A673 (cell line): ENCODE data around the gene MAP2K3. TPM values are rescaled to one million over a fixed set of nuclear protein-coding genes. Genes with fewer than 3 reads are reported as not detected.

Source experiments
- BruUV-seq: library from RNA; stranded (reverse); fragments of 400-500 nt; replicated peaks from 2 replicates; lab custom pipeline; 2021; lab: Mats Ljungman, UMichigan
- CTCF ChIA-PET: fragments of 300-600 bp; sonication (Branson Sonifier 250); formaldehyde crosslinking; loops from one replicate; lab custom pipeline; 2022; ENCODE audit warnings: antibody characterized with exemption; lab: Charles Lee
- POLR2A ChIA-PET: fragments of 300-600 bp; sonication (Branson Sonifier 250); formaldehyde crosslinking; loops from one replicate; lab custom pipeline; 2022; ENCODE audit warnings: antibody characterized with exemption; ENCODE audit not compliant: low non-redundant PET; lab: Charles Lee
- DNase-seq: peaks from one replicate; pipeline ENCODE4 v3.0.0-alpha.2; 2015; ENCODE audit warnings: low spot score
- H3K27ac ChIP-seq: fragments of 200-600 bp; sonication (generic); 2 replicates; pipeline ENCODE4 v1.5.1; 2016; ENCODE audit warnings: mixed run types, low read depth, mild to moderate bottlenecking, mixed read lengths, antibody characterized with exemption, low read length; ENCODE audit not compliant: poor library complexity, severe bottlenecking
- H3K27me3 ChIP-seq: fragments of 200-600 bp; sonication (generic); replicated peaks from 2 replicates; pipeline ENCODE4 v1.6.1; 2017; ENCODE audit warnings: mixed run types, low read depth, mild to moderate bottlenecking, mixed read lengths, antibody characterized with exemption, low read length; ENCODE audit not compliant: insufficient read depth, poor library complexity
- H3K36me3 ChIP-seq: fragments of 200-600 bp; sonication (generic); 2 replicates; pipeline ENCODE4 v1.6.1; 2016; ENCODE audit warnings: mixed run types, mild to moderate bottlenecking, mixed read lengths, antibody characterized with exemption, low read length; ENCODE audit not compliant: insufficient read depth, poor library complexity, severe bottlenecking
- H3K4me1 ChIP-seq: fragments of 200-600 bp; sonication (generic); 2 replicates; pipeline ENCODE4 v1.6.1; 2017; ENCODE audit warnings: mixed run types, mild to moderate bottlenecking, mixed read lengths, antibody characterized with exemption, low read length; ENCODE audit not compliant: insufficient read depth, poor library complexity, severe bottlenecking
- H3K4me3 ChIP-seq: fragments of 200-600 bp; sonication (generic); 2 replicates; pipeline ENCODE4 v1.5.1; 2016; ENCODE audit warnings: low read depth, mixed run types, mild to moderate bottlenecking, mixed read lengths, low read length; ENCODE audit not compliant: poor library complexity, severe bottlenecking
- H3K9me3 ChIP-seq: fragments of 200-600 bp; sonication (generic); 2 replicates; pipeline ENCODE4 v1.6.1; 2016; ENCODE audit warnings: mixed run types, low read depth, mild to moderate bottlenecking, mixed read lengths, antibody characterized with exemption, low read length; ENCODE audit not compliant: poor library complexity, severe bottlenecking
- CTCF ChIP-seq: fragments of 300-800, 200-600 bp; sonication (generic); conservative IDR thresholded peaks from 2 replicates; pipeline ENCODE4 v1.5.1; 2017; ENCODE audit warnings: low read depth, mild to moderate bottlenecking, antibody characterized with exemption, low read length, moderate library complexity, mixed read lengths
- EZH2 ChIP-seq: fragments of 200-600 bp; sonication (generic); IDR thresholded peaks from 2 replicates; pipeline ENCODE4 v1.6.1; 2017; ENCODE audit warnings: borderline replicate concordance, low read depth, mild to moderate bottlenecking, mixed read lengths, antibody characterized with exemption, low read length; ENCODE audit not compliant: poor library complexity, severe bottlenecking
- intact Hi-C: fragments of 100-400 bp; cut with micrococcal nuclease; formaldehyde crosslinking; loops from one replicate; pipeline ENCODE4 v1.10.0; 2022; ENCODE audit not compliant: unreplicated experiment
- total RNA-seq: library from RNA; stranded (reverse); gene quantifications from 2 replicates; pipeline ENCODE4 v1.2.3, GENCODE V29; 2021

The MAP2K3 gene
- total RNA-seq, 1 experiment from 2014 or later, result 44.0 TPM

- H3K36me3 ChIP-seq, result no peaks in the 10 kb centered on the region
- no TSS peak for BruUV-seq
- H3K27me3 ChIP-seq, result no peaks in the 10 kb centered on the region
- no peak for TF ChIP-seq CTCF
- TF ChIP-seq EZH2, result no peak
- no peak overlapping the region for H3K27ac ChIP-seq
- H3K9me3 ChIP-seq, result no peaks in the 10 kb centered on the region
- POLR2A ChIA-PET, result no interaction called here
- no peak overlapping the region for H3K4me3 ChIP-seq
- no peaks in the 10 kb centered on the region for H3K4me1 ChIP-seq
- CTCF ChIA-PET, result no interaction called here
- DNase-seq, result no peak
- intact Hi-C loops, result no loop called here
Measured at GRCh38 chr17:21355586-21355985, 71.1 kb downstream of the MAP2K3 start.

GRCh38 chr17:21356537-21357127 is 72.1 kb downstream of the MAP2K3 start:
- Histone ChIP-seq H3K27ac (no peak overlapping the region), H3K4me1 (no peaks in the 10 kb centered on the region), H3K4me3 (no peak overlapping the region), H3K27me3 (no peaks in the 10 kb centered on the region), H3K9me3 (no peaks in the 10 kb centered on the region), H3K36me3 (no peaks in the 10 kb centered on the region)
- intact Hi-C loops, result no loop called here
- no peak for DNase-seq
- no TSS peak for BruUV-seq
- POLR2A ChIA-PET, result no interaction called here
- TF ChIP-seq EZH2, result no peak
- no peak for TF ChIP-seq CTCF
- CTCF ChIA-PET, result no interaction called here

GRCh38 chr17:21357281-21357680 is 72.8 kb downstream of the MAP2K3 start:
- no peak for TF ChIP-seq CTCF
- TF ChIP-seq EZH2, result no peak
- no TSS peak for BruUV-seq
- no peak for DNase-seq
- Histone ChIP-seq H3K27me3 (no peaks in the 10 kb centered on the region), H3K36me3 (no peaks in the 10 kb centered on the region), H3K4me1 (no peaks in the 10 kb centered on the region), H3K9me3 (no peaks in the 10 kb centered on the region), H3K27ac (no peak overlapping the region), H3K4me3 (no peak overlapping the region)
- ChIA-PET CTCF (no interaction called here), POLR2A (no interaction called here)
- intact Hi-C loops, result no loop called here
